ENCODE measurements around the gene RBMX. TPM values are rescaled to one million over a fixed set of nuclear protein-coding genes. Genes with fewer than 3 reads are reported as not detected.
"Not testable (repeated sequence)": the region's sequence is repeated elsewhere in the genome, so short reads cannot be mapped to it uniquely, and the experiment has no call there.

RBMX gene
- total RNA-seq, result 100 to 1,000 TPM; 170 to 211 TPM

GRCh38 chrX:136880452-136881013 lies at the start of gene RBMX:
Gene RBMX, minus strand, starts transcription at chrX:136880725. Its CDS starts 1,298 bp downstream, at chrX:136879427.
- Mint-ChIP-seq H3K4me3 (peak within 1 kb of the TSS; percentile 97), H3K36me3 (peaks cover 10% of the 10 kb centered on the region), H3K27me3 (peaks cover 0 to 3% of the 10 kb centered on the region in 2 donors), H3K9me3 (no peaks in the 10 kb centered on the region), H3K27ac (peak within 1 kb of the TSS; percentile 97 to 98), H3K4me1 (ENCODE audit: low read depth in 2 of 2) (peaks cover 6 to 13% of the 10 kb centered on the region in 2 donors)
- DNase-seq (ENCODE audit: low spot score) (peak; percentile 91), ATAC-seq (peak; percentile 96)

- not testable (repeated sequence) for H3K27me3 Mint-ChIP-seq; H3K4me3 Mint-ChIP-seq; H3K9me3 Mint-ChIP-seq; DNase-seq (ENCODE audit: low spot score); H3K4me1 Mint-ChIP-seq (ENCODE audit: low read depth in 2 of 2); H3K27ac Mint-ChIP-seq; H3K36me3 Mint-ChIP-seq; ATAC-seq
These were observed 40.9 kb upstream of the RBMX start for GRCh38 chrX:136921438-136921837.

- Mint-ChIP-seq H3K36me3 (no peaks in the 10 kb centered on the region), H3K27me3 (no peaks in the 10 kb centered on the region), H3K27ac (no peak overlapping the region), H3K9me3 (no peaks in the 10 kb centered on the region), H3K4me1 (ENCODE audit: low read depth in 2 of 2) (peaks cover 0 to 2% of the 10 kb centered on the region in 2 donors), H3K4me3 (no peak overlapping the region)
- no peak for DNase-seq (ENCODE audit: low spot score)
- no peak for ATAC-seq
These were observed 39.5 kb upstream of the RBMX start for GRCh38 chrX:136920001-136920400.

GRCh38 chrX:136916827-136917226 lies 36.3 kb upstream of the RBMX start:
- H3K9me3 Mint-ChIP-seq, result no peaks in the 10 kb centered on the region
- DNase-seq (ENCODE audit: low spot score), result no peak
- peaks cover 3% of the 10 kb centered on the region in 2 donors for H3K4me1 Mint-ChIP-seq (ENCODE audit: low read depth in 2 of 2)
- no peaks in the 10 kb centered on the region for H3K36me3 Mint-ChIP-seq
- H3K27ac Mint-ChIP-seq, result no peak overlapping the region
- no peak for ATAC-seq
- H3K27me3 Mint-ChIP-seq, result no peaks in the 10 kb centered on the region
- H3K4me3 Mint-ChIP-seq, result no peak overlapping the region

- Mint-ChIP-seq H3K4me3 (peak overlapping the region; percentile 98), H3K27ac (peak overlapping the region; percentile 19 to 47), H3K4me1 (ENCODE audit: low read depth in 2 of 2) (peaks cover 22 to 23% of the 10 kb centered on the region in 2 donors)
- not testable (repeated sequence) for H3K27me3 Mint-ChIP-seq; H3K9me3 Mint-ChIP-seq; ATAC-seq; H3K36me3 Mint-ChIP-seq; DNase-seq (ENCODE audit: low spot score)
These were observed 31.1 kb upstream of the RBMX start for GRCh38 chrX:136911661-136912060.

- no peak for ATAC-seq
- peak overlapping the region; percentile 19 to 47 for H3K27ac Mint-ChIP-seq
- no peaks in the 10 kb centered on the region for H3K27me3 Mint-ChIP-seq
- no peak for DNase-seq (ENCODE audit: low spot score)
- no peaks in the 10 kb centered on the region for H3K9me3 Mint-ChIP-seq
- peak overlapping the region; percentile 98 for H3K4me3 Mint-ChIP-seq
- H3K36me3 Mint-ChIP-seq, result no peaks in the 10 kb centered on the region
- H3K4me1 Mint-ChIP-seq (ENCODE audit: low read depth in 2 of 2), result peaks cover 22 to 23% of the 10 kb centered on the region in 2 donors
These were observed 30.7 kb upstream of the RBMX start for GRCh38 chrX:136911253-136911652.

- DNase-seq (ENCODE audit: low spot score) (no peak), ATAC-seq (no peak)
- peak overlapping the region; percentile 79 to 93 for H3K27ac Mint-ChIP-seq
- H3K4me3 Mint-ChIP-seq, result peak overlapping the region; percentile 98
- H3K4me1 Mint-ChIP-seq (ENCODE audit: low read depth in 2 of 2), result peaks cover 22 to 23% of the 10 kb centered on the region in 2 donors
- no peaks in the 10 kb centered on the region for H3K36me3 Mint-ChIP-seq
- H3K27me3 Mint-ChIP-seq, result no peaks in the 10 kb centered on the region
- no peaks in the 10 kb centered on the region for H3K9me3 Mint-ChIP-seq
These were observed 30.1 kb upstream of the RBMX start for GRCh38 chrX:136910565-136911035.

- H3K9me3 Mint-ChIP-seq, result no peaks in the 10 kb centered on the region
- H3K4me3 Mint-ChIP-seq, result peak overlapping the region; percentile 98
- ATAC-seq, result peak; percentile 78 to 80
- peak overlapping the region; percentile 79 to 93 for H3K27ac Mint-ChIP-seq
- peak; percentile 67 for DNase-seq (ENCODE audit: low spot score)
- no peaks in the 10 kb centered on the region for H3K27me3 Mint-ChIP-seq
- no peaks in the 10 kb centered on the region for H3K36me3 Mint-ChIP-seq
- H3K4me1 Mint-ChIP-seq (ENCODE audit: low read depth in 2 of 2), result peaks cover 22 to 23% of the 10 kb centered on the region in 2 donors
These were observed 29.4 kb upstream of the RBMX start for GRCh38 chrX:136909706-136910564.

- Mint-ChIP-seq H3K4me3 (peak overlapping the region; percentile 98), H3K4me1 (ENCODE audit: low read depth in 2 of 2) (peaks cover 22 to 23% of the 10 kb centered on the region in 2 donors), H3K9me3 (no peaks in the 10 kb centered on the region), H3K27ac (peak overlapping the region; percentile 79 to 93), H3K36me3 (no peaks in the 10 kb centered on the region), H3K27me3 (no peaks in the 10 kb centered on the region)
- DNase-seq (ENCODE audit: low spot score) (peak; percentile 71), ATAC-seq (peak; percentile 87 to 88)
These were observed 28.7 kb upstream of the RBMX start for GRCh38 chrX:136909119-136909705.

GRCh38 chrX:136907621-136908020 lies 27.1 kb upstream of the RBMX start:
- H3K4me1 Mint-ChIP-seq (ENCODE audit: low read depth in 2 of 2), result peaks cover 22 to 23% of the 10 kb centered on the region in 2 donors
- DNase-seq (ENCODE audit: low spot score) (no peak), ATAC-seq (no peak)
- H3K27me3 Mint-ChIP-seq, result no peaks in the 10 kb centered on the region
- H3K27ac Mint-ChIP-seq, result no peak overlapping the region
- H3K36me3 Mint-ChIP-seq, result no peaks in the 10 kb centered on the region
- no peak overlapping the region for H3K4me3 Mint-ChIP-seq
- H3K9me3 Mint-ChIP-seq, result no peaks in the 10 kb centered on the region

GRCh38 chrX:136906921-136907510 lies 26.5 kb upstream of the RBMX start:
- no peaks in the 10 kb centered on the region for H3K36me3 Mint-ChIP-seq
- H3K9me3 Mint-ChIP-seq, result no peaks in the 10 kb centered on the region
- DNase-seq (ENCODE audit: low spot score) (no peak), ATAC-seq (no peak)
- H3K4me3 Mint-ChIP-seq, result no peak overlapping the region
- no peak overlapping the region for H3K27ac Mint-ChIP-seq
- no peaks in the 10 kb centered on the region for H3K27me3 Mint-ChIP-seq
- H3K4me1 Mint-ChIP-seq (ENCODE audit: low read depth in 2 of 2), result peaks cover 21% of the 10 kb centered on the region in 2 donors

- not testable (repeated sequence) for H3K27ac Mint-ChIP-seq; H3K4me1 Mint-ChIP-seq (ENCODE audit: low read depth in 2 of 2); DNase-seq (ENCODE audit: low spot score); H3K36me3 Mint-ChIP-seq; ATAC-seq; H3K9me3 Mint-ChIP-seq; H3K27me3 Mint-ChIP-seq; H3K4me3 Mint-ChIP-seq
These were observed 23.5 kb upstream of the RBMX start for GRCh38 chrX:136904067-136904466.

GRCh38 chrX:136900071-136900470 lies 19.5 kb upstream of the RBMX start:
- H3K4me3 Mint-ChIP-seq; ATAC-seq; H3K36me3 Mint-ChIP-seq; H3K27ac Mint-ChIP-seq; DNase-seq (ENCODE audit: low spot score); H3K4me1 Mint-ChIP-seq (ENCODE audit: low read depth in 2 of 2); H3K9me3 Mint-ChIP-seq; H3K27me3 Mint-ChIP-seq: not testable (repeated sequence)

All from natural killer cell treated with Interleukin-12 subunit alpha and Interleukin-12 subunit beta and Interleukin-15 and Interleukin-18, amount 100 ng/mL, for 72 hours (primary cell).